NCI-H1092 (cell line): ENCODE measurements around the gene ZNF469.
"Not testable (repeated sequence)": the region's sequence is repeated elsewhere in the genome, so short reads cannot be mapped to it uniquely, and the experiment has no call there.

Experiments used
- DNase-seq: peaks from one replicate; lab custom pipeline; 2025; lab: John Stamatoyannopoulos, UW

The ZNF469 gene

DNA sequence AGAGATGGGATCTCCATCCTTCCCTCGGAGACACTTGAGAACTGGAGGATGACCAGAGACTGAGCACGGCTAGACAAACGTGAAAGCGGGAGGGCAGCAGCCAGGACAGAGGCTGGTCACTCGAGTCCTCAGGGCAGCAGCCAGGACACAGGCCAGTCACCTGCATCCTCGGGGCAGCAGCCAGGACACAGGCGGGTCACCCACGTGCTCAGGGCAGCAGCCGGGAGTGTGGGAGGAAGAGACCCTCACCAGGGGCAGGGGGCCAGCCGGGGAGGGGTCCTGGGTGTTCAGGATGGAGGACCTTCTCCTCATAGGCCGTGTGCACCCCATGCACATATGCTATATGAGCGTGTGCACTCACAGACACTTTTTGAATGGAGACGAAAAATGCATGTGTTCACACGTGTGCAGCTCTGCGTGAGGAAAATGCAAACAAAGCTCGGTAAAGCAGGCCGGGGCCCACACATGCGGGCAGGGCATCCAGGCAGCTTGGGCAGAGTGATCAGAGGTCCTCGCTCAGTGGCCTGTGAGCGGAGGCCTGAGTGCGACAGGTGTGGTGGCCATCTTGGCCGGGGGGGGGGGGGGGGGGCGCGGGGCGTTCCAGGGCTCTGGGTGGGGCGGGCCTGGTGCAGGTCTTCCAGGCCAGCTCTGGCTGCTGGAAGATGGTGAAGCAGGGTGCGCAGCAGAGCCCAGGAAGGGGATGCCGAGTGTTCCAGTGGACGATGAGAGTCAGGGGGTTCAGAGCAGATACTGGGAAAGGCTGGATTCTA, 26.7 kb downstream of the ZNF469 start:
- no peak for DNase-seq

DNA sequence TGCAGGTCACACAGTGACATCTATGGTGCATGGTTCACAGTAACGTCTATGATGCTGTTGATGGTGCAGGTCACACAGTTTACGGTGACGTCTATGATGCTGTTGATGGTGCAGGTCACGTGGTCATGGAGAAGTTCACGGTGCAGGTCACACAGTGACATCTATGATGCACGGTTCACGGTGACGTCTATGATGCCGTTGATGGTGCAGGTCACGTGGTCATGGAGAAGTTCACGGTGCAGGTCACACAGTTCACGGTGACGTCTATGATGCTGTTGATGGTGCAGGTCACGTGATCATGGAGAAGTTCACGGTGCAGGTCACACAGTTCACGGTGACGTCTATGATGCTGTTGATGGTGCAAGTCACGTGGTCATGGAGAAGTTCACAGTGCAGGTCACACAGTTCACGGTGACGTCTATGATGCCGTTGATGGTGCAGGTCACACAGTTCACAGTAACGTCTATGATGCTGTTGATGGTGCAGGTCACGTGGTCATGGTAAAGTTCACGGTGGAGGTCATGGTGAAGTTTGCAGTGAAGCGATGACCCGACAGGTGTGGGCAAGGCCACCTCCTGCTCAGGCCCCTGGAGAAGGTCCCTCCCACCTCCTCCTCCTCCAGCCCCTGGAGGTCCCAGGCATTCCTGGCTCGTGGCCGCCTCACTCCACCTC, 27.7 kb downstream of the ZNF469 start:
- not testable (repeated sequence) for DNase-seq

- no peak for DNase-seq
Measured at GRCh38 chr16:88411951-88412576, 29.3 kb downstream of the ZNF469 start.

- DNase-seq, result no peak
Measured at GRCh38 chr16:88412766-88413165, 30.0 kb downstream of the ZNF469 start.

- DNase-seq, result no peak
Measured at GRCh38 chr16:88413231-88413630, 30.5 kb downstream of the ZNF469 start.

- no peak for DNase-seq
Measured at GRCh38 chr16:88413631-88414030, 30.9 kb downstream of the ZNF469 start.

DNA sequence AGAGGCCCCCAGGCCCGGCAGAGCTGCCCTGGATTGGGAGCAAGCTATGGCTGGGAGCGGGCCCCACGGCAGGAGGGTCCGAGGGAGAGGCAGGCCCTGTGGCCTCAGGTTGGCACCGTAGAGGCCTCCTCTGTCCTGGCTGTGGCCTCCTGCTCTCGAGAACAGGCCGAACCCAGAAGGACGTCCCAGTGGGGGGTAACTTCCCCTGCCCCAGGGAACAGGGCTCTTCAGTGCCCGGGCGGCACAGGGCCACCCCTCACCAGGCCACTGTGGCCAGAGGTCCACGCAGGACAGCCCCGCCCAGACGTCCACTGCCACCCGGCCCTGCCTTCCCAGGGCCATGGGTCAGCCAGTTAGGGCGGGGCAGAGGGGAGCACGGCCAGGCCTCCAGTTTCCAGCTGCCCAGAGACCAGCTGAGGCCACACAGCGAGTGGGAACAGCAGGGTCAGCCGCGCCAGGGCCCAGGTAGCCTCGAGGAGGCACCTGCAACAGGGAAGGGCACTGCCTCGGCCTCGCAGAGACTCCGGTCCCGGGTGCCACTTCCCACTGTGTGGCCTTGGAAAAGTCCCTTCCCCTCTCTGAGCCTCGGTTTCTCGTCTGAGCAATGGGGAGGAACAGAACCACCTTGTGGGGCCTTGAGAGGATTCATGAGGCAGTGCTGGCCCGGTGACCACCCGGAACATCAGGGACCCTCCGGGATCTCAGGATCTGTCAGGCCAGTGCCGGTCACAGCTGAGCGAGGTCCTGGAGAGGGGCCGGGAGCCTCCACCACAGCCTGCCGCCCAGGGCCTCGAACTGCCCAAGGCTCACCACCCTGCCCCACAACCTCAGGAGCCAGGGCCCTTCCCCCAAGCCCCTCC, 32.0 kb downstream of the ZNF469 start:
- no peak for DNase-seq

DNA sequence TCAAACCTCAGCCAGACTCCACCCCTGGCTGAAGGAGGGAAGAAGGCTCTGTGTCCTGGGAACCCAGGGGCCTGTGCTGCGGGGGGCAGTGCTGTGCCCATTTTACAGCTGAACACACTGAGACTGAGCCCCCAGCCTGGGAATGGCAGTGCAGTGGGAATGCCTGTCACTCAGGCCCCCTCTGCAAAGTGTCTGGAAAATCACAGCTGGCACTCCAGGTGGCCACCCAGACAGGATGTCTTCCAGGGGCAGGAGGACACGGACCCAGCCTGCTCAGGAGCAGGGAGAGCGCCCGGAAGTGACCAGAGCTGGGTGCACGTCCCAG, 32.6 kb downstream of the ZNF469 start:
- DNase-seq, result no peak

DNA sequence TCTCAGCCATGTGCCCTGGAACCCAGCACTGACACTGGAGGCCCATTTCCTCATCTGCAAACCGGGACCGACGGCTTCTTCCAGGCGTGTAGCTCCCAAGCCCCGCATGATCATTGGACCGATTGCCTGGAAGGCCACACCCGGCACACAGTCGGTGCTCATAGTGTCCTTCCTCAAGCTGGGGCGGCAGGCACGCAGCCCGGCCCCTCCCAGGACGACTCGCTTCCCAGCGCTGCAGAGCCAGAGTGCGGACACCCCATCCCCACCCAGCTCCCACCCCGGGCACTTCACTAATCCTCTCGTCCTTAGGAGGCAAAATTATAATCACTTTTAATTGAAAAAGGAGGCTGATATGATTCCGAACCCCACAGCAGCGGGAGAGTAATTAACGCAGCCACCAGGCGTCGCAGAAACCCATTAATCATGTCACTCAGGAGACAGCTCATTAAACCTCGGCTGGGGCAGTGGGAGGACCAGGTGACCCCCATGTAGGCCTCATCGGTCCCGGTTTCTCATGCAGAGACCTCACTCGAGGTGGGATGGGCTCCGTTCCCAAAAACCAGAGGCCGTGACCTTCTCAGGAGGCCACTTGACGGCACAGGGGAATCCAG, 33.1 kb downstream of the ZNF469 start:
- DNase-seq, result no peak

DNA sequence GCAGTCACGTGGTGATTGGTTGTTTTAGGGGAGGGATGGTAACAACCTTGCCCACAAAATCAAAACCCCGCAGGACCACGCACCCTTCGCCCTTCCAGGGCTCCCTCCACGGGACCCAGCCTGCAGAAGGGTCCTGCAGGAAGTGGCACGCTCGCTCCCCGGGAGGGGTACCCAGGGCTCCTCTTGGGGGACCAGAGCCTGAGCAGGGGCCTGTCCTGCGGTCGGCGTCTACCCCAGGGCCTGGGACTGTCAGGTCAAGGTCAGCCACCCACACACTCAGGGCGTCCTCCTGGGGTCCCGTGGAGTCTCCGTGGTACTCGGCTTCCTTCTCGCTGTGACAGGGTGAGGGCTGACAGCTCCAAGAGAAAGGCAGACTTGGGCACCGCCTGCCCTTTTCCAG, 33.9 kb downstream of the ZNF469 start:
- no peak for DNase-seq

- DNase-seq, result no peak
Measured at GRCh38 chr16:88417684-88418476, 35.1 kb downstream of the ZNF469 start.

- DNase-seq, result no peak
Measured at GRCh38 chr16:88418869-88419268, 36.1 kb downstream of the ZNF469 start.

GRCh38 chr16:88419790-88420189, 37.0 kb downstream of the ZNF469 start:
- no peak for DNase-seq

GRCh38 chr16:88420496-88420895, 37.7 kb downstream of the ZNF469 start:
- no peak for DNase-seq

GRCh38 chr16:88421301-88421700, 38.5 kb downstream of the ZNF469 start:
- DNase-seq, result no peak

GRCh38 chr16:88421871-88422433, 39.2 kb downstream of the ZNF469 start:
- DNase-seq, result no peak

- DNase-seq, result no peak
Measured at GRCh38 chr16:88422733-88423447, 40.1 kb downstream of the ZNF469 start.

DNA sequence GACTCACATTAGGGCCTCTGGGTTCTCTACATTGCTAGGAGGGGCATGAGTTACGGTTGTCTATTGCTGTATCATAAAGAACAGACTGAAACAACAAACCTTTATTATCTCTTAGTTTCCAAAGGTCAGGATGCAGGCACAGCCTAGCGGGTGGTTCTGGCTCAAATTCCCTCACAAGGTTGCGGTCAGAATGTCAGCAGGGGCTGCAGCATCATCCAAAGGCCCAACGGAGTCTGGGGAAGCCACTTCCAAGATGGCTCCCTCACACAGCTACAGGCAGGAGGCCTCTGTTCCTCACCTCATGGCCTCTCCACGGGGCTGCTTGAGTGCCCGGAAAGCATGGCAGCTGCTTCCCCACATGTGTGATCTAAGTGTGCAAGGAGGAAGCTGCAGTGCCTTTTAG, 40.7 kb downstream of the ZNF469 start:
- no peak for DNase-seq

- no peak for DNase-seq
Measured at GRCh38 chr16:88424587-88425235, 42.0 kb downstream of the ZNF469 start.

- DNase-seq, result no peak
Measured at GRCh38 chr16:88426018-88426417, 43.3 kb downstream of the ZNF469 start.
